ENCODE measurements around the gene XIRP1. TPM values are rescaled to one million over a fixed set of nuclear protein-coding genes. Genes with fewer than 3 reads are reported as not detected.

The XIRP1 gene
- total RNA-seq, 2 experiments from 2014 or later = 0.62 to 0.72 TPM

DNA sequence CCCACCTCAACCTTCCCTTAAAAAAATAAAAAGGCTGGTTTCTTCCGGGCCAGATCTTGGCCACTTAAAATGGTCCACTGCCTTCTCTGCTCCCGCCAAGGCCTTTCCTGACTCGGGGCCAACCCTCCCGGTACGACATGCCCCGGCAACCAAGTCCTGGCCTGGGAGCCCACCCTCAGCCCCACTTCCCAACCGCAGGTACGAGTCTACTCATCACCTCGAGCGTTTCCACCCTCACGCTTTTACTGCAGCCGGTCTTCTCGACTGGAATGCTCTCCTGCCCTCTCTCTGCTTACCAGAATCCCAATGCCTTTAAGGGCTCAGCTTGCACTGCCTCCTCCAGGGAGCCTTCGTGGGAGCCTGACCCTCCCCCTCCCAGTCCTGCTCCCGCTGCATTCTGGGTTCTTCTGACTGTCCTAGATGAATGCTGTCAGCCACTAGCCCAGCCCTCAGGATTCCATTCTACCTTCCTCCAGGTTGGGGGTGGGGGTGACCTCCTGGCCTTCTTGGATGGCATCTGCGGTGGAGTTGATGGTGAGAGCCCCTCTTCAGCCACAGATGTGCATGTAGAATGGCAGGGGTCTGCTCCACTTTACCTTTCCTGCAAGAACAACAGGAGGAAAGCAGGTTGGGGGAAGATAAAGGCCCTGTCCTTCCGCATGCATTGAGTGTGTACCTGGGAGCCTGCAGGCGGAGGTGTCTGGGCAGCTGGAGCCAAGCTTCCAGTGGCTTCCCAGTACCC is 37.9 kb downstream of the XIRP1 start:
- peaks cover 33% of the 10 kb centered on the region for H3K36me3 Mint-ChIP-seq (ENCODE audit: low read depth)
- H3K27ac Mint-ChIP-seq = peak overlapping the region; percentile 76
- peak overlapping the region; percentile 70 for H3K4me3 Mint-ChIP-seq
- intact Hi-C loops (cut with micrococcal nuclease) = no loop called here
- no peaks in the 10 kb centered on the region for H3K27me3 Mint-ChIP-seq (ENCODE audit: low read depth)
- H3K9me3 Mint-ChIP-seq = no peaks in the 10 kb centered on the region
- CTCF ChIA-PET = no interaction called here
- DNase-seq = peak; percentile 36
- peaks cover 27% of the 10 kb centered on the region for H3K4me1 Mint-ChIP-seq (ENCODE audit: low read depth)

DNA sequence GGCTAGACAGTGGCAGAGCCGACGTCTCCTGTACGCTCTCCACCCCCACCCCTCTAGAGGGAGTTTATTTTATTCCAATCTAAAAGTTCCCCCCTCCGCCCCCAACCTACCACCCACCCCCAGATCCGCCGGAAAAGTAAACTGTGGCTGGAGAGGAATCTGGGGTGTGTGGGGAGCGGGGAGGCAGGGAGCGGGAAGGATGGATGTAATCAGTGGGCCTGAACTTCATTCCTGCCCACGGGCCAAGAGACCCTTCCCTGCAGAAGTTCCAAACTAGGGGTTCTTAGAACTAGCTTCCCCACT is 38.5 kb downstream of the XIRP1 start:
- DNase-seq = no peak
- peak overlapping the region; percentile 70 for H3K4me3 Mint-ChIP-seq
- CTCF ChIA-PET = no interaction called here
- H3K4me1 Mint-ChIP-seq (ENCODE audit: low read depth) = peaks cover 32% of the 10 kb centered on the region
- no peaks in the 10 kb centered on the region for H3K27me3 Mint-ChIP-seq (ENCODE audit: low read depth)
- peak overlapping the region; percentile 76 for H3K27ac Mint-ChIP-seq
- peaks cover 38% of the 10 kb centered on the region for H3K36me3 Mint-ChIP-seq (ENCODE audit: low read depth)
- intact Hi-C loops (cut with micrococcal nuclease) = no loop called here
- no peaks in the 10 kb centered on the region for H3K9me3 Mint-ChIP-seq

- Mint-ChIP-seq H3K27ac (peak overlapping the region; percentile 98), H3K4me1 (ENCODE audit: low read depth) (peaks cover 60% of the 10 kb centered on the region), H3K4me3 (peak overlapping the region; percentile 99), H3K36me3 (ENCODE audit: low read depth) (peaks cover 66% of the 10 kb centered on the region), H3K9me3 (no peaks in the 10 kb centered on the region), H3K27me3 (ENCODE audit: low read depth) (no peaks in the 10 kb centered on the region)
- CTCF ChIA-PET = interaction anchor here (0.8 to 3.2 kb wide), 8 partner anchors 15 to 141 kb away, joined by 3 to 11 read pairs (median 6); partner anchors contain the start of genes GORASP1 and TTC21A
- intact Hi-C loops (cut with micrococcal nuclease) = loop anchor here (1.0 kb wide), 1 partner anchor 44 kb away; the partner anchor contains the start of genes GORASP1 and TTC21A
- DNase-seq = peak; percentile 86
Observed at GRCh38 chr3:39150803-39151631, 41.4 kb downstream of the XIRP1 start.

GRCh38 chr3:39150148-39150802 is 42.1 kb downstream of the XIRP1 start:
- CTCF ChIA-PET = interaction anchor here (0.8 to 3.2 kb wide), 10 partner anchors 15 to 142 kb away, joined by 3 to 11 read pairs (median 6); partner anchors contain the start of genes GORASP1 and TTC21A
- Mint-ChIP-seq H3K9me3 (no peaks in the 10 kb centered on the region), H3K27ac (peak overlapping the region; percentile 98), H3K27me3 (ENCODE audit: low read depth) (no peaks in the 10 kb centered on the region), H3K4me3 (peak overlapping the region; percentile 99), H3K4me1 (ENCODE audit: low read depth) (peaks cover 60% of the 10 kb centered on the region), H3K36me3 (ENCODE audit: low read depth) (peaks cover 70% of the 10 kb centered on the region)
- DNase-seq = no peak
- intact Hi-C loops (cut with micrococcal nuclease) = no loop called here

DNA sequence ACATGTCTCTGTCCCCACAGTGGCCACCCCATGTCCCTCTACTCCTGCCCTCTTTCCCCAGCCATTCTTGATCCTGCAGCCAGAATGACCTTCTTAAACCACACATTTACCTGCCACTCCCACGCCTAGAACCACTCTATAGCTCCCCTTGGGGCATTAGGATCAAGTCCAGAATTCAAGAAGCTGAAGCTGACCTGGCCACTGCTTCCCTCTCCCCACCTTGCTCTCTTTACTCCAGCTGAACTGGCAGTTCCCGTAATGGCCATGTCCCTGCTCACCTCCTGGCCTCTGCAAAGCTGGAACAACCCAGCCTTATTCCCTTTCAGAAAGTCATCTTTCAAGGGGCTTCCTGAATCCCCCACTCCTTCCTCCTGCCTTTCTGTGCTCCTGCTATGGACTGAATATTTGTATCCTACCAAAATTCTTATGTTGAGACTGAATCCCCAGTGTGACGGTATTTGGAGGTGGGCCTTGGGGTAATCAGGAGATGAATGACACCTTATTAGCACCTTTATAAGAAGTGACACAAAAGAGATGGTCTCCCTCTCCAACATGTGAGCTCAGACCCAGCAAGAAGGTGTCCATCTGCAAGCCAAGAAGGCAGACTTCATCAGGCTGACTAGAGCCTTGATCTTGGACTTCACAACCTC is 42.8 kb downstream of the XIRP1 start:
- H3K36me3 Mint-ChIP-seq (ENCODE audit: low read depth) = peaks cover 77% of the 10 kb centered on the region
- H3K27me3 Mint-ChIP-seq (ENCODE audit: low read depth) = no peaks in the 10 kb centered on the region
- CTCF ChIA-PET = interaction anchor here (0.8 to 3.2 kb wide), 8 partner anchors 22 to 142 kb away, joined by 3 to 11 read pairs (median 6); partner anchors contain the start of genes GORASP1 and TTC21A
- peaks cover 58% of the 10 kb centered on the region for H3K4me1 Mint-ChIP-seq (ENCODE audit: low read depth)
- intact Hi-C loops (cut with micrococcal nuclease) = no loop called here
- peak overlapping the region; percentile 98 for H3K27ac Mint-ChIP-seq
- H3K9me3 Mint-ChIP-seq = no peaks in the 10 kb centered on the region
- peak overlapping the region; percentile 99 for H3K4me3 Mint-ChIP-seq
- DNase-seq = no peak

GRCh38 chr3:39149059-39149455 is 43.3 kb downstream of the XIRP1 start:
- intact Hi-C loops (cut with micrococcal nuclease) = no loop called here
- Mint-ChIP-seq H3K4me1 (ENCODE audit: low read depth) (peaks cover 59% of the 10 kb centered on the region), H3K9me3 (no peaks in the 10 kb centered on the region), H3K27me3 (ENCODE audit: low read depth) (no peaks in the 10 kb centered on the region), H3K27ac (peak overlapping the region; percentile 98), H3K4me3 (peak overlapping the region; percentile 99), H3K36me3 (ENCODE audit: low read depth) (peaks cover 82% of the 10 kb centered on the region)
- CTCF ChIA-PET = interaction anchor here (0.9 to 3.2 kb wide), 5 partner anchors 22 to 139 kb away, joined by 3 to 11 read pairs (median 4); partner anchors contain the start of genes GORASP1 and TTC21A
- no peak for DNase-seq

DNA sequence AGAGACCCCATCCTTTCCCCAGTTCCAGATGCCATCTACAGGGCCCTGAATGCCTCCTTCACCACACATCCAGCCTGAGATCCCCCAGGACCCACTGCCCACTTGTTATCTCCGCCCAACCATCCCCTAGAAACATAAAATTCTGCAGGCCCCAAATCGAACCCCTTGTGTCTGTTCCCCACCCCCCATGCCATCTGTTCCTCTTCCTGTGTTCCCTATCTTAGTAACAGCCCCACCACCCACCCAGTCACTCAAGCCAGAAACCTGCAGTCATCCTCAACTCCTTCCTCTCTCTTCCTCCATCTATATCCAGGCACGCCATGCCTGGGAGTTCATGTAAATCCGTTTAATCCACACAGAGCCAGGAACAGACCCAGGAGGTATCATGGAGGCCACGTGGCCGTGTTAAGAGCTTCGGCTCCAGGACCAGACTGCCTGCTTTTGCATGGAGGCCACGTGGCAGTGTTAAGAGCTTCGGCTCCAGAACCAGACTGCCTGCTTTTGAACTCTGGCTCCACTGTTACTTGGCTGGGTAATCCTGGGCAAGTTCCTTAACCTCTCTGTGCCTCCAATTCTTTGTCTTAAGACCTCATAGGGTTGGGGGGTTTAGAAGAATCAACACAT is 43.8 kb downstream of the XIRP1 start:
- CTCF ChIA-PET = interaction anchor here (0.9 to 3.2 kb wide), 4 partner anchors 21 to 140 kb away, joined by 3 to 11 read pairs (median 5); partner anchors contain the start of genes GORASP1 and TTC21A
- Mint-ChIP-seq H3K36me3 (ENCODE audit: low read depth) (peaks cover 87% of the 10 kb centered on the region), H3K4me1 (ENCODE audit: low read depth) (peaks cover 63% of the 10 kb centered on the region), H3K9me3 (no peaks in the 10 kb centered on the region), H3K27ac (peak overlapping the region; percentile 98), H3K4me3 (peak overlapping the region; percentile 99), H3K27me3 (ENCODE audit: low read depth) (no peaks in the 10 kb centered on the region)
- DNase-seq = peak; percentile 37
- intact Hi-C loops (cut with micrococcal nuclease) = no loop called here

DNA sequence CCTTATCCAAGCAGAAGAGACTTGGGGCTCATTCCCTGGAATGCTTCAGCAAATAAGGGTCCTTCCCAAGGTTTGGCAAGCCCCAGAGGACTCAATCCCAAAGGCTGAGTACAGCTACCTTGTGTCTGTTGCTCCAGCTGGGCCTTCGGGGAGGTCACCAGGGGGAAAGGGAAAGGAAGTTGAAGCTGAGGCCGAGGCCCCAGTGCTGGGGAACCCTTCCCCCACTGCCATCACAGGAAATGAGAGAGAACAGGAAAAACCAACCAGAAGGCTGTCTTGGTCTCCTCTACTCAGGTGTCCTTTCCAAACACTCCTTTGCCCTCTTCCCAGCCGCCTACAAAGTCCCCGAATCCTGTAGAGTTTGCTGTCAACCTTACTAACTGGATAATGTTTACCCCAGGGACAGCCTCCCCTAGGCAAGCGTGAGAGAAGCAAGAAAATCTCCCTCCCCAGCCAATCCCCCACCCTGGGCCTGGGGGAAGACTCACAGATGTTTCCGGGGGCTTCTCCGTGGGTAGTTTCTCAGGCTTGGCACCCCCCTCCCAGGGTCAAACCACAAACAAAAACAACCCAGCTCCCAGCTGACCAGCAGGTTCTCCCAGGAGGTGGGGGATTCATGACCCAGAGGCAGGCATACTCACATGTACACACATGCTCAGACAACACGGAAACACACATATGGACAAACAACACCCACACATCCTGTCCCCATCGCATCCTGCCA is 44.5 kb downstream of the XIRP1 start:
- intact Hi-C loops (cut with micrococcal nuclease) = loop anchor here (1.0 kb wide), 1 partner anchor 32 kb away; no protein-coding TSS in a partner anchor
- Mint-ChIP-seq H3K4me1 (ENCODE audit: low read depth) (peaks cover 66% of the 10 kb centered on the region), H3K4me3 (peak overlapping the region; percentile 99), H3K27me3 (ENCODE audit: low read depth) (no peaks in the 10 kb centered on the region), H3K36me3 (ENCODE audit: low read depth) (peaks cover 93% of the 10 kb centered on the region), H3K27ac (peak overlapping the region; percentile 98), H3K9me3 (no peaks in the 10 kb centered on the region)
- CTCF ChIA-PET = interaction anchor here (1.2 to 3.2 kb wide), 4 partner anchors 21 to 143 kb away, joined by 3 to 12 read pairs (median 6); no protein-coding TSS in a partner anchor
- peak; percentile 78 for DNase-seq

DNA sequence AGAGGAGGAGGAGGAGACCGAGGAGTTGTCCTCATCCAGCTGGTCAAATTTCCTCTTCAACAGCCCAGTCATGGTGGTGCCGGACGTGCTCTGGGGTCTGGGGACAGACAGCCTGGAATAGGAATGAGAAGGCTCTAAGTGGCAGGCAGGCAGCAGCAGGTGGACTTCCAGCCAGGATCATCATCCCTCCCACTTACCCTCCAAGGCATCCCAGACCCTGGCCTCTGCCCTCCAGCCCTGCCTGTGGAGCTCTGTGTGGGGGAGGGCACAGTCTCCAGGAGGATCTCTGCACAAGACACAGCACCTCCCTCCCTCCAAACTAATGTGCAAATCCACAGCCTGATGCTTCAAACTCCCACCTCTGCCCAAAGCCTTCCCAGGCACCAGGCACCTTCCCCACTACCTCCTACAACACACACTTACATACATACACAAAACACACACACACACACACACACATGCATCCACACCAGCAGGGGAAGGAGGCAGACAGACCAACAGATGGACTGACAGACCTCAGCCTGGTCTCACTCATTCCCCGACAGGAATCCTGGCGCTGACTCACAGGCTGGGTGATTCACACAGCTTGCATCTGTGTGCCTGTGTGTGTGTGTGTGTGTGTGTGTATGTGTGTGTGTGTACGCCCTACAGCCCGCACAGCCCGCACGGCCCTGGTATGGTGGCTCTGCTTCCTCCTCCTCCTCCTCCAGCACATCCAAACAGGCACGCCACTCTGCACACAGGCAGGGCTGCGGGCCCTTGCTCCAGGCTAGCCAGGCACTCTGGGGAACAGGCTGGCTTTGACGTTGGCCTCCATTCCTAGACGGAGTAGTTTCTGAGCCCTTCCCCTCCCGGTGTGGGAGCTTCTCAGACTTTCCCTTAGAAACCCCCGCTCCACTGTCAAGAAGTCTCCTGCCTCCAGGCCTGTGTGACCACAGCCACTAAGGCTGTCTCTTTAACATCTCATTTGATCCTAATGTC is 45.5 kb downstream of the XIRP1 start:
- H3K9me3 Mint-ChIP-seq = no peaks in the 10 kb centered on the region
- peak overlapping the region; percentile 98 for H3K27ac Mint-ChIP-seq
- CTCF ChIA-PET = interaction anchor here (1.2 to 3.2 kb wide), 5 partner anchors 20 to 144 kb away, joined by 4 to 12 read pairs (median 6); no protein-coding TSS in a partner anchor
- intact Hi-C loops (cut with micrococcal nuclease) = loop anchor here (1.0 kb wide), 1 partner anchor 33 kb away; no protein-coding TSS in a partner anchor
- H3K4me1 Mint-ChIP-seq (ENCODE audit: low read depth) = peaks cover 70% of the 10 kb centered on the region
- H3K36me3 Mint-ChIP-seq (ENCODE audit: low read depth) = peaks cover 91% of the 10 kb centered on the region
- no peaks in the 10 kb centered on the region for H3K27me3 Mint-ChIP-seq (ENCODE audit: low read depth)
- peak; percentile 92 for DNase-seq
- H3K4me3 Mint-ChIP-seq = peak overlapping the region; percentile 99

- Mint-ChIP-seq H3K4me1 (ENCODE audit: low read depth) (peaks cover 75% of the 10 kb centered on the region), H3K4me3 (peak overlapping the region; percentile 16), H3K27me3 (ENCODE audit: low read depth) (no peaks in the 10 kb centered on the region), H3K36me3 (ENCODE audit: low read depth) (peaks cover 89% of the 10 kb centered on the region), H3K9me3 (no peaks in the 10 kb centered on the region), H3K27ac (peak overlapping the region; percentile 98)
- intact Hi-C loops (cut with micrococcal nuclease) = no loop called here
- DNase-seq = no peak
- CTCF ChIA-PET = interaction anchor here (1.4 to 3.2 kb wide), 4 partner anchors 19 to 145 kb away, joined by 4 to 12 read pairs (median 6); no protein-coding TSS in a partner anchor
Observed at GRCh38 chr3:39146083-39146501, 46.3 kb downstream of the XIRP1 start.
